GM23248 (cell line): ENCODE data around the gene RNF128. TPM values are rescaled to one million over a fixed set of nuclear protein-coding genes. Genes with fewer than 3 reads are reported as not detected.
"Not testable (repeated sequence)": the region's sequence is repeated elsewhere in the genome, so short reads cannot be mapped to it uniquely, and the experiment has no call there.

ENCODE experiments used
- DNase-seq: peaks from one replicate; pipeline ENCODE4 v3.0.0-alpha.2; 2015
- H2AFZ ChIP-seq: fragments of 200-600 bp; sonication (generic); 2 replicates; pipeline ENCODE4 v1.6.1; 2016; ENCODE audit warnings: antibody characterized with exemption
- H3F3A ChIP-seq: fragments of 200-600 bp; sonication (generic); 2 replicates; pipeline ENCODE4 v1.6.1; 2016; ENCODE audit warnings: mild to moderate bottlenecking, antibody characterized with exemption, mixed run types; ENCODE audit not compliant: insufficient read depth
- H3K27ac ChIP-seq: fragments of 200-600 bp; sonication (generic); 2 replicates; pipeline ENCODE4 v1.5.1; 2016; ENCODE audit warnings: mild to moderate bottlenecking
- H3K27me3 ChIP-seq: fragments of 200-600 bp; sonication (generic); replicated peaks from 2 replicates; pipeline ENCODE4 v1.6.1; 2016; ENCODE audit warnings: mild to moderate bottlenecking; ENCODE audit not compliant: insufficient read depth
- H3K36me3 ChIP-seq: fragments of 200-600 bp; sonication (generic); 2 replicates; pipeline ENCODE4 v1.6.1; 2016; ENCODE audit warnings: low read depth, mild to moderate bottlenecking
- H3K4me1 ChIP-seq: fragments of 200-600 bp; sonication (generic); 2 replicates; pipeline ENCODE4 v1.6.1; 2016; ENCODE audit warnings: mild to moderate bottlenecking; ENCODE audit not compliant: insufficient read depth
- H3K4me2 ChIP-seq: fragments of 200-600 bp; sonication (generic); one replicate; pipeline ENCODE4 v1.6.1; 2016; ENCODE audit warnings: mild to moderate bottlenecking; ENCODE audit not compliant: unreplicated experiment
- H3K4me3 ChIP-seq: fragments of 200-600 bp; sonication (generic); 2 replicates; pipeline ENCODE4 v1.5.1; 2016; ENCODE audit warnings: mild to moderate bottlenecking
- H3K79me2 ChIP-seq: fragments of 200-600 bp; sonication (generic); 2 replicates; pipeline ENCODE4 v1.6.1; 2016; ENCODE audit warnings: mild to moderate bottlenecking; ENCODE audit not compliant: insufficient read depth
- H3K9ac ChIP-seq: fragments of 200-600 bp; sonication (generic); 2 replicates; pipeline ENCODE4 v1.6.1; 2016; ENCODE audit warnings: mild to moderate bottlenecking
- H3K9me2 ChIP-seq: fragments of 200-600 bp; sonication (generic); 2 replicates; pipeline ENCODE4 v1.6.1; 2016; ENCODE audit warnings: mixed run types, mild to moderate bottlenecking, moderate library complexity; ENCODE audit not compliant: insufficient read depth
- H3K9me3 ChIP-seq: fragments of 200-600 bp; sonication (generic); one replicate; pipeline ENCODE4 v1.6.1; 2017; ENCODE audit warnings: low read depth
- H4K20me1 ChIP-seq: fragments of 200-600 bp; sonication (generic); 2 replicates; pipeline ENCODE4 v1.6.0; 2016; ENCODE audit not compliant: insufficient read depth
- EZH2 ChIP-seq: fragments of 200-600 bp; sonication (generic); IDR thresholded peaks from 2 replicates; pipeline ENCODE4 v1.6.1; 2018; ENCODE audit warnings: antibody characterized with exemption, mild to moderate bottlenecking; ENCODE audit not compliant: insufficient read depth, poor library complexity, severe bottlenecking
- EZH2phosphoT487 ChIP-seq: fragments of 200-600 bp; sonication (generic); IDR thresholded peaks from 2 replicates; pipeline ENCODE4 v1.6.1; 2018; ENCODE audit warnings: antibody characterized with exemption, moderate library complexity, mild to moderate bottlenecking, low read depth; ENCODE audit not compliant: insufficient read depth
- WGBS, 2 experiments: methylation state at CpG; one replicate each; pipeline ENCODE4 v1.1.6; 2015 to 2017; ENCODE audit warnings: low lambda C conversion rate in 2 of 2, low coverage in 1 of 2; ENCODE audit errors: missing lambda C conversion rate in 2 of 2; 5-methylcytosine and 5-hydroxymethylcytosine counted together
- in situ Hi-C: fragments of 300-500 bp; cut with MboI; formaldehyde crosslinking; loops from 2 replicates; pipeline ENCODE4 v1.15.0; 2020
- polyA plus RNA-seq: library from polyadenylated mRNA; unstranded; fragments of >200 nt; fragmentation: Nextera tagmentation; extraction: Ambion mirVana; gene quantifications from 2 replicates; pipeline ENCODE4 v1.2.1, GENCODE V29; 2016
- total RNA-seq: library from RNA; depleted of rRNA; stranded (reverse); fragments of >200 nt; shearing (Covaris generic); gene quantifications from 2 replicates; pipeline ENCODE4 v1.2.3, GENCODE V29; 2014

RNF128 gene
- total and polyA plus RNA-seq, 2 experiments from 2014 or later: 0.16 to 0.54 TPM

GRCh38 chrX:106802063-106802387 lies 75.5 kb downstream of the RNF128 start:
- Histone ChIP-seq H3K9me2 (no peaks in the 10 kb centered on the region), H3K36me3 (no peaks in the 10 kb centered on the region), H3K9ac (peak overlapping the region; percentile 99), H3K4me1 (no peaks in the 10 kb centered on the region), H3K4me3 (peak overlapping the region; percentile 96), H3K27me3 (no peaks in the 10 kb centered on the region), H3K9me3 (no peaks in the 10 kb centered on the region), H3K79me2 (peaks cover 44% of the 10 kb centered on the region), H4K20me1 (no peaks in the 10 kb centered on the region; the same call in 1 of the 2 replicates), H3K27ac (peak overlapping the region; percentile 65), H3K4me2 (peak overlapping the region; percentile 71), H2AFZ (peak overlapping the region; percentile 90), H3F3A (no peaks in the 10 kb centered on the region)
- in situ Hi-C loops: no loop called here
- WGBS, 2 experiments: 0 to 2% methylated on average over 11 of the region's 11 CpGs
- TF ChIP-seq EZH2: no peak
- no peak for TF ChIP-seq EZH2phosphoT487
- peak; percentile 56 for DNase-seq

DNA sequence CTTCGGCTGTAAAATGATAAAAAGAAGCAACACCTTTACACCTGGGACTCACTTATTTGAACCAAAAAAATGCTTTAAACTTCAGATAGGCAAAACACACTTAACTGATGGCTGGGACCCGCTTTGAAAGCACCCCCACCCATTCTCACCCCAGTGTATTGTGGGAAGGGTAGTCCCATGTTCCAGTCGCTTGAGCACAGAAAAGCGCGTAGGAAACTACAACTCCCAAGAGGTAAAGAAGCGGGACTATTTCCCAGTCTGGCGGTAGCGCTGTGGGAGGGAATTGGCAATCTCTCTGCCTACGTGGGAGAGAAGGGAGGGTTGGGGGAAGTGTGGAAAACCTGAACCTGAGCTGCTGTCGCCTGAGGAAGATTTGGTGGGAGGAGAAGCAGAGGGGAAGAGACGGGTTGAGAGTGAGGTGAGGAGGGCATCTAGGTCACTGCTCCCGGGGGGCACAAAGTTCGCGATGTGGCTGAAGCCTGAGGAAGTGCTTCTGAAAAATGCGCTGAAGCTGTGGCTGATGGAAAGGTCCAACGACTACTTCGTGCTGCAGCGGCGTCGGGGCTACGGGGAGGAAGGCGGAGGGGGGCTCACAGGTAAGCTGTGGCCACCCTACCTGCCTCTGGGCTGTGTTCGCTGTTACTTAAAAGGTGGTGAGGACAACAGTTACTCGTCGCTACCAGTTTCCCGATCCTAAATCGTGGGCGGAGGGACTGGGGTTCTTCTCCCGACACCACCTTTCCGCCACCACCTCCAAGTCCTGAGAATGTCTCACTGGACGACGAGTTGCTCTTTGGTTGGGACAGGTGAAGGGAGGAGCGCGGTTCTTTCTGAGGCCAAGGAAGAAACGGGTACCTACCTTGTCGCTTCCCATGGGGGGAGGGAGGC lies 76.1 kb downstream of the RNF128 start, which contains the start of gene TBC1D8B:
TBC1D8B (plus strand) TSS at position 286 of the 888 bp plus-strand sequence; CDS start at position 467, 181 bp downstream.
- no peaks in the 10 kb centered on the region for H3K36me3 ChIP-seq
- H3K9me2 ChIP-seq: no peaks in the 10 kb centered on the region
- H3K4me1 ChIP-seq: no peaks in the 10 kb centered on the region
- H4K20me1 ChIP-seq: no peaks in the 10 kb centered on the region; the same call in 1 of the 2 replicates
- no peaks in the 10 kb centered on the region for H3F3A ChIP-seq
- H3K9me3 ChIP-seq: no peaks in the 10 kb centered on the region
- peak within 1 kb of the TSS; percentile 96 for H3K4me3 ChIP-seq
- H3K4me2 ChIP-seq: peak within 1 kb of the TSS; percentile 90
- no peaks in the 10 kb centered on the region for H3K27me3 ChIP-seq
- 2 to 3% methylated on average over 28 to 34 of the region's 36 CpGs for WGBS, 2 experiments
- DNase-seq: peak; percentile 91
- no peak for TF ChIP-seq EZH2
- TF ChIP-seq EZH2phosphoT487: no peak
- H2AFZ ChIP-seq: peak within 1 kb of the TSS; percentile 90
- H3K27ac ChIP-seq: peak within 1 kb of the TSS; percentile 65
- H3K79me2 ChIP-seq: peaks cover 50% of the 10 kb centered on the region
- in situ Hi-C loops: no loop called here
- peak within 1 kb of the TSS; percentile 99 for H3K9ac ChIP-seq

GRCh38 chrX:106811131-106811910 lies 84.8 kb downstream of the RNF128 start:
- Histone ChIP-seq H3K4me1 (no peaks in the 10 kb centered on the region), H3K9me3 (no peaks in the 10 kb centered on the region), H3K4me2 (no peak overlapping the region), H4K20me1 (no peaks in the 10 kb centered on the region), H3F3A (no peaks in the 10 kb centered on the region), H3K27me3 (no peaks in the 10 kb centered on the region), H3K4me3 (no peak overlapping the region), H2AFZ (no peak overlapping the region), H3K27ac (no peak overlapping the region), H3K79me2 (peaks cover 58% of the 10 kb centered on the region), H3K9ac (no peak overlapping the region), H3K9me2 (no peaks in the 10 kb centered on the region), H3K36me3 (no peaks in the 10 kb centered on the region)
- WGBS, 2 experiments: 45 to 51% methylated on average over 7 of the region's 7 CpGs
- DNase-seq: no peak
- TF ChIP-seq EZH2phosphoT487 (no peak), EZH2 (no peak)
- in situ Hi-C loops: no loop called here

GRCh38 chrX:106812930-106813329 lies 86.4 kb downstream of the RNF128 start:
- peaks cover 58% of the 10 kb centered on the region for H3K79me2 ChIP-seq
- H3K4me3 ChIP-seq, H3K27me3 ChIP-seq, H4K20me1 ChIP-seq, H2AFZ ChIP-seq, H3K9ac ChIP-seq, H3K4me1 ChIP-seq, H3K9me3 ChIP-seq, H3K4me2 ChIP-seq, H3K36me3 ChIP-seq, H3K9me2 ChIP-seq, in situ Hi-C loops, H3F3A ChIP-seq, H3K27ac ChIP-seq: not testable (repeated sequence)
- WGBS, 2 experiments: 82% methylated on average over 5 of the region's 5 CpGs
- DNase-seq: peak; percentile 5

GRCh38 chrX:106814093-106814492 lies 87.6 kb downstream of the RNF128 start:
- DNase-seq, H3K4me2 ChIP-seq, H3K9ac ChIP-seq, H3K9me3 ChIP-seq, H3K4me3 ChIP-seq, H4K20me1 ChIP-seq, H3K36me3 ChIP-seq, H2AFZ ChIP-seq, H3K9me2 ChIP-seq, H3F3A ChIP-seq, H3K4me1 ChIP-seq, in situ Hi-C loops, H3K27me3 ChIP-seq, H3K27ac ChIP-seq: not testable (repeated sequence)
- peaks cover 49% of the 10 kb centered on the region for H3K79me2 ChIP-seq
- WGBS, 2 experiments: 98 to 100% methylated on average over 3 of the region's 3 CpGs
